HG02610 (cell line): ENCODE data around the gene SPON2.
"Not testable (repeated sequence)": the region's sequence is repeated elsewhere in the genome, so short reads cannot be mapped to it uniquely, and the experiment has no call there.

ENCODE experiments used
- ATAC-seq: cut with Tn5 transposase; IDR thresholded peaks from one replicate; pipeline ENCODE4 v1.9.1; 2021; ENCODE audit warnings: mild to moderate bottlenecking, moderate library complexity; ENCODE audit not compliant: unreplicated experiment

Gene SPON2

DNA sequence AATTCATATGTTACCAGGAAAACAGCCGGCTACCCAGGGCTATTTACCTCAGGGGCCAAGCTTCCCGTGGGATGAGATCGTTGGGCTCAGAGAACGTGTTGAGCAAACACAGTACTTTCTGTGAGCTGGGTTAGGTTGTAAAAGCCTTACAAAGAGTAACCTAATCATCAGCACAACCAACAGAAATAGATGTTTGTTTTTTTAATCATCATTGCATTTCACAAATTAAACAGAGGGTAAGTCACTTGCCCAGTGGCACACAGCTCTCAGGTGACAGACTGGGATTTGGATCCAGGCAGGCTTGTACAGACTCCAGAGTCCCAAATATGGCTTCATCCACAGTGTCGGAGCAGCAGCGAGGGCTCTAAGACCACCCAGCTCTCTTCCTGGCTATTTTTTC is 20.1 kb downstream of the SPON2 start:
- no peak for ATAC-seq

DNA sequence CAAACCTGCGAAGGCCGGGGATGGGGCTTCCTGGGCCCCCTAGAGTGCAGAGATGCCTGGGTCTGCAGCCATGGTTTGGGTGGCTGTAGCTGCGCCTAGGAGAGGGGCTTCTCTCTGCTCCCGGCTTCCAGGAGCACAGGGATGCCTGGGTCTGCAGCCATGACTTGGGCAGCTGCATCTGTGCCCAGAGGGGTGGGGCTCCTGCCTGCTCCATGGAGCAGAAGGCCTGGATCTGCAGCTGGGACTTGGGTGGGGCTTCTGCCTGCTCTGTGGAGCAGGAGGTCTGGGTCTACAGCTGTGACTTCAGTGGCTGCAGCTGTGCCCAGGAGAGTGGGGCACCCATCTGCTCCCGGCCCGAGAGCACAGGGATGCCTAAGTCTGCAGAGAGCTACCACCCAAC is 20.8 kb downstream of the SPON2 start:
- ATAC-seq = no peak

DNA sequence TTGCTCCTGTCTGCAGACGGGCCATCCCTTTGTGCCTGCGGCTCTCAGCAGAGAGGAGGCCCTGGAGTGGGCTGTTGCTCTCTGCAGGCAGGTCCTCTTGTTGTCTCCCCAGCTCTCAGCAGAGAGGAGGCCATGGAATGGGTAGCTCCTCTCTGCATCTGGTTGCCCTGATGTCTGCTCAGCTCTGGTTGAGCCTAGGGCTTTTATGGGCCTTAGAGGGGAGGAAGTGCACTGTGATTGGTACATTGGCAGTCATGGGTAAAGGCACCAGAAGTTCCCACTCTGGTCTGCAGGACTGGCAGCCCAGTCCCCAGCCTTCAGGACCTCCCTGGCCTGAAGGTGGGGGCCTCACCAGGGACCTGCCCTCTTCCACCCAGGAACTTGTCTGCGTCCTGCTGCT is 21.5 kb downstream of the SPON2 start:
- ATAC-seq = no peak

DNA sequence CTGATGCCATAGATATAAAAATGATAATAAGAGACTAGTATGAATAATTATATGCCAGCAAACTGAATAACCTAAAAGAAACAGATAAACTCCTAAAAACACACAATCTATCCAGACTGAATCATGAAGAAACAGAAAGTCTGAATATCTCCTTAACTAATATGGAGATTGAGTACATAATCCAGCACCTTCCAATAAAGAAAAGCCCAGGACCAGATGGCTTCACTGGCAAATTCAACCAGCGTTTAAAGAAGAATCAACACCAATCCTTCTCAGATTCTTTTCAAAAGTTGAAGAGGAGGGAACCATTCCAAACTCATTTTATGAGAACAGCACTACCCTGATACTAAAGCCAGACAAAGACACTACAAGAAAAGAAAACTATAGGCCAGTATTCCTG is 32.5 kb downstream of the SPON2 start:
- no peak for ATAC-seq

DNA sequence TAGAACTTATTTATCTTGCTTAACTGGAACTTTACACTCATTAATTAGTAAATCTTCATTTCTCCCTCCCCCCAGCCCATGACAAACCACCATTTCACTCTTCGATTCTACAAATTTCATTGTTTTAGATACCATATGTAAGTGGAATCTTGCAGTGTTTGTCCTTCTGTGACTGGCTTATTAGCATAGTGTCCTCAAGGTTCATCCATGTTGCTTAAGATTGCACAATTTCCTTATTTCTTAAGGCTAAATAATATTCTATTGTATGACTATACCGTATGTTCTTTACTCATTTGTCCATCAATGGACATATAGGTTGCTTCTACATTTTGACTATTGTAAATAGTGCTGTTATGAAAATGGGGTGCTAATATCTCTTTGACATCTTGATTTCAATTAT is 34.5 kb downstream of the SPON2 start:
- no peak for ATAC-seq

DNA sequence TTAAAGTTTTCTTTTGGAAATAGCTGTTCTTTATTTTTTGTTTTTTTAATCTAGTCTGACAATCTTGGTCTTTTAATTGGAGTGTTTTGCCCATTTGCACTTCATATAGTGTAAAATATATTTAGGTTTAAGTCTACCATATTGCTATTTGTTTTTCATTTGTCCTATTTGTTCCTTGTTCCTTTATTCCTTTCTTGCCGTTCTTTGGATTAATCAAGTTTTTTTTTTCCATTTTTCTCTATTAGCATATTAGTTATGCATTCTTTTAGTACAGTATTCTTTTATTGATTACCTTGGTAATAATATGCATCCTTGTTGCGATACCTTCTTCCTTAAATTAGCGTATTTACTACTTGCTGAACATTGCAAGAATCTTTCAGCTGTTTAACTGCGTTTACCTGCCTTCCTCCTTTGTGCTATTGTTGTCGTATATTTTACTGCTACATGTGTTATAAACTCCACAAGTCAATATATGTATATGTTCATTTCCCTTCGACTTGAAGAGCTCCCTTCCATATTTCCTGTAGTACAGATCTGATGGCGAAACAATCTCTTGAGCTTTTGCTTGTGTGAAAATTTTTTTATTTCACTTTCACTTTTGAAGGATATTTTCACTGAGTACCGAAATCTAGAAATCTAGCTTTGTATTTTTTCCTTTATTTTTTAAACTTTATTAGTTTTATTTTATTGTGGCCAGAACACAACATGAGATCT is 35.2 kb downstream of the SPON2 start:
- ATAC-seq = no peak

DNA sequence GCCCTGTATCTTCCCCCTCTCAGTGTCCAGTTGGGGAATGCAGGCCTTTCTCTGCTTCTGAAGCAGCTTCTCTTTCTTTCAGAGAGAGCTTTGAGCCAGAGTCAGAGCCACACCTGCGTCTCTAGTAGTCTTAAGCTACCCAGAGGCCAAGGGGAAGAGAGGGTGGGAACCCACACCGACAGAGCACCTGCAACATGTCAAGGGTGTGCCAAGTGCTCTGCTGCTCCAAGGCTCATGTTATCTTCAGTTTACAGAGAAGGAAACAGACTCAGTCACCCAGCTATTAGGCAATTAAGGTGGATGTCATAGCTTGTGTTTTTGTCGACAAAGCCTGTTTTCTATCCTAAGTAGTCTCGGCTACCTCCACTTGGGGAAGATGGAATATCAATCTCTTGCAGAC is 36.3 kb downstream of the SPON2 start:
- ATAC-seq = no peak

DNA sequence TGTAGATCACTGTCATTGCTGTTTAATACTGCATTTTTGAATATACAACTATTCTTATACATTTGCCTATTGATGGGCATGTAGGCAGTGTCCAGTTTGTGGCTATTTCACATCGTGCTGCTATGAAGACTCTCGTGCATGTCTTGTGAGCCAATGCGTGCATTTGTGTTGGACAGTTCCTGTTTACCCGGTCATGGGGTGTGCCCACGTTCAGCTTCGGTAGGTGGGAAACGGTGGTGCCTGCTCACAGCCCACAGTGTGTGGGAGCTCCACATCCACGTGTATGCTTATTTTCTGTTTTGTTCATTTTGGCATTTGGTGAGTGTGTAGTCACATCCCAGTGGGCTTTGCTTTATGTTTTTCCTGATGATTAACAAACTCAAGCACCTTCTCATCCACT is 39.4 kb downstream of the SPON2 start:
- no peak for ATAC-seq

DNA sequence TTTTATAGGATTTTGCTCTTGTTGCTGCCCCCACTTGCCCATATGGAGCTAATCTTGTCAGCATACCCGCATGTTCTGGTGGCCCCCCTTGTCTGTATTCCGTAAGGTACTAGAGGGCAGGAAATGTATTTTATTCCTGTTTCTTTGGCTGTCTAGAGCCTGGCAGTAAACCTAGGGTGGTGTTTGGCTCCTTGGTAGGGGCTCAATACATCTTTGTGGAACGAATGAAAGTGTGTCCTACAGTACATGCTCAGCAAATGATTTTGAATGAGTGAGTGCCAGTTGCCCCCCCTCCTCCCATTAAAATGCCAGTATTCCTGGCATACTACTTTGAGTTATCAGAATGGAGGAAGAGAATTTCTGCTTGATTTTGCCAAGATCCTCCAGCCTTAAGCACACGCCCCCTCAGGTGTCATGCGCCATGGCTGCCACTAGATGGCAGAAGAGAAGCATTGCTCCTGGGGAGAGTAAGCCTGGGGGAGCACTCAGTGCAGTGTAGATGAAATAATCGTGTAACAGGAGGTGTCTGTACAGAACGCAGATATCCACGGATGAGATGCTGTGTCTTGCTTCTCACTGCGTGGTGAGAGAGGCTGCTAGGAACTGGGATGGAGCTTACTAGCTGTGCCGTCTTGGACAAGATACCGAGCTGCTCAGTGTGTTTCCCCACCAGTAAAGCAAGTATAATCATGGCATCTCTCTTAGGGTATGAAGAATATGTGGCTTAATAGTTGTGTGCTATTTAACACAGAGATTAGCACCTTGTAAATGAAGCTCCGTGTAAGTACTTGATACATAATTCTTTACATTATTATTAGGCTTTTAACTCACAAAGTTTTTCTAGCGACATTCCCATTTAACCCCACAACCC is 41.8 kb downstream of the SPON2 start:
- no peak for ATAC-seq

DNA sequence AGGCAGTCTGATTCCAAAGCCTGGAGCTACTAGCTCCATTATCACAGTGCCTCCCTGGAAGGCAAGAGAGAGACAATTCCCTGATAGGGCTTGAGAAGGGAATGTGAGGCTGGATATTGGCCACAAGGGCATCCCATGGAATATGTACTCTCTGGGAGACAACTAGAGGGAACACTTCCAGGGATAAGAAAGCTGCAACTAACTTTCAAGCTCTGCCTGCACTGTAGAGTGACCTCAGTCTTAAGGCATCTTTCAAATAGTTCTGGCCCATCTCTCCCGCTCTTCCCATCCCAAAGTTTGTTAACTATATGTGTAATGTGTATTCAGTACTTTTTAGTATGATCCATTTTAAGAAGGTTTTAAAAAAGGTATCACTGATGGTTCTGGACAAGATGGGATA is 45.9 kb downstream of the SPON2 start:
- ATAC-seq = no peak

DNA sequence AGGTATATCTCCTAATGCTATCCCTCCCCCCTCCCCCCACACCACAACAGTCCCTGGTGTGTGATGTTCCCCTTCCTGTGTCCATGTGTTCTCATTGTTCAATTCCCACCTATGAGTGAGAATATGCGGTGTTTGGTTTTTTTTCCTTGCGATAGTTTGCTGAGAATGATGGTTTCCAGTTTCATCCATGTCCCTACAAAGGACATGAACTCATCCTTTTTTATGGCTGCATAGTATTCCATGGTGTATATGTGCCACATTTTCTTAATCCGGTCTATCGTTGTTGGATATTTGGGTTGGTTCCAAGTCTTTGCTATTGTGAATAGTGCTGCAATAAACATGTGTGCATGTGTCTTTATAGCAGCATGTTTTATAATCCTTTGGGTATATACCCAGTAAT is 46.9 kb downstream of the SPON2 start:
- ATAC-seq = not testable (repeated sequence)

DNA sequence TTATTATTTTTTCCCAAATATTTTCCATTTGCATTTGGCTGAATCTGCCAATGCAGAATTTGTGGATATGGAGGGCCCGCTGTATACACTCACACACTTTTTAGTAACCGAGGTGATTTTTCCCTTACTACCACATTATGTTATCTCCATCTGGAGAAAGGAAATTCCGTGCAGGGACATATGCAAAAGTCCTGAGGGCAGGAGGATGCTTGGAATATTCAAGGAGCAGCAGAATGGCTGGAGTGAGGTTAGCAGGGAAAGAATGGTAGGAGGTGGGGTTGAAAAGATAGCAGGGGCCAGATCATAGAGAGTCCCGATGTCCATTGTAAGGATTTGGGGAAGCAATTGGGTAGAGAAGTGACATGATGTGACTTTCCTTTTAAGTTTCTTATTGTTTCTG is 47.6 kb downstream of the SPON2 start:
- no peak for ATAC-seq

DNA sequence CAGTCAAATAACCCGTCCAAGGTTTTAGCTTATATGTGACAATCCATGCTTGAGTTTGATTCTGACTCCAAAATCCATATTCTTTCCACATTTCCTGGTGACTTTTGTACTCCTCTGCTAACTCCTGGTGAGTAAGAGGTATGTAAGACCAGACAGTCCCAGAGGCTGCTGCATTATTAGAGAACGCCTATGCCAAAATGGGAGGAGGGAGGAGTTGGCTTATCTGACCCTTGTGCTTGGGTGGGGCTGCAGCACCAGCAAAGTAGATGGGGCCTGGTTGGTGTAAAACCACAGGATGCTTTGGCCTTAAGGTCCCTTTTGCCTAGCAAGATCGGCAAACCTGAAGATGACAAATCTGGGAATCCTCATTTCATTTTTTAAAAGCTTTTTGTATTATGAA is 49.9 kb downstream of the SPON2 start:
- no peak for ATAC-seq
